Keratinocyte (primary cell): ENCODE data around the gene SUN3. TPM values are rescaled to one million over a fixed set of nuclear protein-coding genes. Genes with fewer than 3 reads are reported as not detected.

Experiments
- DNase-seq: peaks from one replicate; pipeline ENCODE4 v3.0.0-alpha.2; 2011; ENCODE audit warnings: low read depth, missing footprints, low spot score
- FAIRE-seq: peaks from 2 replicates; lab custom pipeline; 2011; peaks lifted over from hg19 to GRCh38; lab: Jason Lieb, UNC
- H2AFZ ChIP-seq: 2 replicates; pipeline ENCODE4 v1.6.0; 2012; ENCODE audit warnings: low read length, control low read depth, inconsistent platforms; ENCODE audit not compliant: control insufficient read depth
- H3K27ac ChIP-seq: 2 replicates; pipeline ENCODE4 v1.5.1; 2011; ENCODE audit warnings: low read length; ENCODE audit not compliant: control insufficient read depth, insufficient read depth
- H3K27me3 ChIP-seq: 3 replicates; pipeline ENCODE4 v1.6.0; 2011; ENCODE audit warnings: low read length; ENCODE audit not compliant: control insufficient read depth, insufficient read depth; ENCODE audit errors: extremely low read depth
- H3K36me3 ChIP-seq, 2 experiments: 2 replicates in 1 of 2; 3 replicates in 1 of 2; pipeline ENCODE4 v1.5.1; 2011; ENCODE audit warnings: low read length in 2 of 2, mild to moderate bottlenecking in 1 of 2; ENCODE audit not compliant: control insufficient read depth in 2 of 2, insufficient read depth in 2 of 2; ENCODE audit errors: extremely low read depth in 1 of 2
- H3K4me1 ChIP-seq: 3 replicates; pipeline ENCODE4 v1.5.1; 2011; ENCODE audit warnings: low read length; ENCODE audit not compliant: control insufficient read depth, insufficient read depth; ENCODE audit errors: extremely low read depth
- H3K4me2 ChIP-seq: 3 replicates; pipeline ENCODE4 v1.6.0; 2011; ENCODE audit warnings: low read depth, low read length; ENCODE audit not compliant: control insufficient read depth, insufficient read depth; ENCODE audit errors: extremely low read depth
- H3K4me3 ChIP-seq, 3 experiments: fragments of 200-600 bp in 1 of 3; sonication (generic) in 1 of 3; 2 replicates in 2 of 3; 3 replicates in 1 of 3; pipeline ENCODE4 v1.5.1; 2011 to 2016; ENCODE audit warnings: low read length in 3 of 3, mild to moderate bottlenecking in 3 of 3, control low read depth in 2 of 3, inconsistent platforms in 1 of 3, low read depth in 1 of 3, mixed read lengths in 1 of 3, mixed run types in 1 of 3, moderate library complexity in 1 of 3; ENCODE audit not compliant: control insufficient read depth in 2 of 3, insufficient read depth in 2 of 3; ENCODE audit errors: extremely low read depth in 1 of 3
- H3K79me2 ChIP-seq: 2 replicates; pipeline ENCODE4 v1.6.0; 2012; ENCODE audit warnings: low read length; ENCODE audit not compliant: control insufficient read depth, insufficient read depth
- H3K9ac ChIP-seq: 3 replicates; pipeline ENCODE4 v1.6.0; 2011; ENCODE audit warnings: low read length; ENCODE audit not compliant: control insufficient read depth, insufficient read depth; ENCODE audit errors: extremely low read depth
- H3K9me1 ChIP-seq: 3 replicates; pipeline ENCODE4 v1.6.0; 2011; ENCODE audit warnings: low read length; ENCODE audit not compliant: control insufficient read depth, insufficient read depth; ENCODE audit errors: extremely low read depth
- H3K9me3 ChIP-seq: 2 replicates; pipeline ENCODE4 v1.5.1; 2012; ENCODE audit warnings: low read depth, low read length; ENCODE audit not compliant: control insufficient read depth
- H4K20me1 ChIP-seq: 3 replicates; pipeline ENCODE4 v1.6.0; 2011; ENCODE audit warnings: low read length; ENCODE audit not compliant: control insufficient read depth, insufficient read depth; ENCODE audit errors: extremely low read depth
- CTCF ChIP-seq, 3 experiments: IDR thresholded peaks in 1 of 3; conservative IDR thresholded peaks in 1 of 3; optimal IDR thresholded peaks in 1 of 3; 2 replicates in 2 of 3; 3 replicates in 1 of 3; pipeline versions ENCODE3 to v1.5.1; 2011; ENCODE audit warnings: low read length in 3 of 3, mild to moderate bottlenecking in 3 of 3, moderate library complexity in 2 of 3, control low read depth in 1 of 3, inconsistent platforms in 1 of 3; ENCODE audit not compliant: insufficient read depth in 2 of 3; ENCODE audit errors: extremely low read depth in 1 of 3
- EZH2 ChIP-seq: IDR thresholded peaks from one replicate; pipeline ENCODE4 v1.6.1; 2012; ENCODE audit warnings: inconsistent platforms, mild to moderate bottlenecking, low read length, moderate library complexity
- dilution Hi-C: fragments of 300-500 bp; cut with MboI; formaldehyde crosslinking; loops from one replicate; pipeline ENCODE4 v1.7.0; 2020; ENCODE audit warnings: low sequenced_read_pairs; ENCODE audit not compliant: extremely low pct_ligation_motif_present
- polyA plus RNA-seq, 5 experiments: library from polyadenylated mRNA; depleted of rRNA in 3 of 5; stranded (reverse) in 3 of 5; stranded (forward) in 1 of 5; unstranded in 1 of 5; fragments of >200 nt; gene quantifications; 1 replicate in 1 of 5; 2 replicates in 3 of 5; 3 replicates in 1 of 5; pipeline versions ENCODE4 v1.2.1 to v1.2.3, GENCODE V29; 2011 to 2012; ENCODE audit warnings: missing spikeins in 2 of 5, low read depth in 1 of 5, low replicate concordance in 1 of 5

The SUN3 gene
- polyA plus RNA-seq, 1 donor (not counting 4 experiments of a cell fraction or from before 2014, with no cell fraction given), result not detected

- Histone ChIP-seq H3K4me2 (no peak overlapping the region), H3K27ac (no peak overlapping the region), H3K27me3 (no peaks in the 10 kb centered on the region), H3K4me3 (no peak overlapping the region), H3K79me2 (no peaks in the 10 kb centered on the region), H2AFZ (no peak overlapping the region), H3K9me1 (no peaks in the 10 kb centered on the region), H4K20me1 (no peaks in the 10 kb centered on the region), H3K9ac (no peak overlapping the region), H3K4me1 (peaks cover 19% of the 10 kb centered on the region), H3K9me3 (no peaks in the 10 kb centered on the region), H3K36me3 (no peaks in the 10 kb centered on the region)
- dilution Hi-C loops, result no loop called here
- no peak for DNase-seq
- no peak for FAIRE-seq
- TF ChIP-seq EZH2, result no peak
- no peak for TF ChIP-seq CTCF (optimal IDR thresholded peaks at IDR 0.05 in 1 of 3, IDR thresholded peaks at IDR 0.05 in 1 of 3, conservative IDR thresholded peaks at IDR 0.05 in 1 of 3; ENCODE audit: extremely low read depth in 1 of 3, insufficient read depth in 2 of 3, low read length in 3 of 3)
Observed at GRCh38 chr7:48046458-48046857, 17.6 kb upstream of the SUN3 start.

- H3K4me2 ChIP-seq, result no peak overlapping the region
Observed at GRCh38 chr7:48045195-48045765, 16.4 kb upstream of the SUN3 start.

More at GRCh38 chr7:48045195-48045765, 16.4 kb upstream of the SUN3 start:
- H3K9me3 ChIP-seq, result no peaks in the 10 kb centered on the region
- no peaks in the 10 kb centered on the region for H4K20me1 ChIP-seq
- no peaks in the 10 kb centered on the region for H3K27me3 ChIP-seq
- no peaks in the 10 kb centered on the region for H3K9me1 ChIP-seq
- no peak overlapping the region for H3K9ac ChIP-seq
- H3K4me3 ChIP-seq, result no peak overlapping the region
- no peak for TF ChIP-seq CTCF (optimal IDR thresholded peaks at IDR 0.05 in 1 of 3, IDR thresholded peaks at IDR 0.05 in 1 of 3, conservative IDR thresholded peaks at IDR 0.05 in 1 of 3; ENCODE audit: extremely low read depth in 1 of 3, insufficient read depth in 2 of 3, low read length in 3 of 3)
- TF ChIP-seq EZH2, result no peak
- DNase-seq (no peak), FAIRE-seq (no peak)
- no peak overlapping the region for H3K27ac ChIP-seq
- H2AFZ ChIP-seq, result no peak overlapping the region
- H3K4me1 ChIP-seq, result peaks cover 30% of the 10 kb centered on the region
- H3K36me3 ChIP-seq, result no peaks in the 10 kb centered on the region
- dilution Hi-C loops, result no loop called here
- H3K79me2 ChIP-seq, result no peaks in the 10 kb centered on the region
